ENCODE results near the gene WDR36. TPM values are rescaled to one million over a fixed set of nuclear protein-coding genes. Genes with fewer than 3 reads are reported as not detected.

WDR36 gene
- total RNA-seq, 1 donor from 2014 or later: 31.6 TPM

DNA sequence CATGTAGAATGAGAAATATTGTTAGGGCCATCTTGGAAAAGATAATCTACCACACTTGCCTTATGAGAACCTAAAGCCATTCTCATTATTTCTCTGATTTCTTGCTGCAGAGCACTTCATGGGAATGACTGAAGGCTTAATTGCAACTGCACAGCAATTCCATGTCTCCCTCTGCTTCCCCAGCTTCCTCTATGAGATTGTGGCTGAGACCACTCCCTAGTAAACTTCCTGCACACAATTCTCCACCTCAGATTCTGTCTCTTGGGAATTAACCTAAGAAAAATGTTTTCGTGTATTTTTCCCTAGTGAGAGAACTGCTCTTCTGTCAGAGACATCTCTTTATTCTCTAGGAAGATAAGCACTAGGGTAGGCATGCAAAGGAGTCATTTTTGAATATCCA lies 76.5 kb downstream of the WDR36 start:
- H3K4me3 Mint-ChIP-seq (ENCODE audit: low read depth): no peak overlapping the region
- H3K4me1 Mint-ChIP-seq (ENCODE audit: low read depth): no peaks in the 10 kb centered on the region
- no peak for DNase-seq (ENCODE audit: low spot score, unreplicated experiment)
- H3K9me3 Mint-ChIP-seq (ENCODE audit: low read depth): no peaks in the 10 kb centered on the region
- TF ChIP-seq, protein P1, sequence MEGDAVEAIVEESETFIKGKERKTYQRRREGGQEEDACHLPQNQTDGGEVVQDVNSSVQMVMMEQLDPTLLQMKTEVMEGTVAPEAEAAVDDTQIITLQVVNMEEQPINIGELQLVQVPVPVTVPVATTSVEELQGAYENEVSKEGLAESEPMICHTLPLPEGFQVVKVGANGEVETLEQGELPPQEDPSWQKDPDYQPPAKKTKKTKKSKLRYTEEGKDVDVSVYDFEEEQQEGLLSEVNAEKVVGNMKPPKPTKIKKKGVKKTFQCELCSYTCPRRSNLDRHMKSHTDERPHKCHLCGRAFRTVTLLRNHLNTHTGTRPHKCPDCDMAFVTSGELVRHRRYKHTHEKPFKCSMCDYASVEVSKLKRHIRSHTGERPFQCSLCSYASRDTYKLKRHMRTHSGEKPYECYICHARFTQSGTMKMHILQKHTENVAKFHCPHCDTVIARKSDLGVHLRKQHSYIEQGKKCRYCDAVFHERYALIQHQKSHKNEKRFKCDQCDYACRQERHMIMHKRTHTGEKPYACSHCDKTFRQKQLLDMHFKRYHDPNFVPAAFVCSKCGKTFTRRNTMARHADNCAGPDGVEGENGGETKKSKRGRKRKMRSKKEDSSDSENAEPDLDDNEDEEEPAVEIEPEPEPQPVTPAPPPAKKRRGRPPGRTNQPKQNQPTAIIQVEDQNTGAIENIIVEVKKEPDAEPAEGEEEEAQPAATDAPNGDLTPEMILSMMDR (IDR thresholded peaks at IDR 0.05; ENCODE audit: unreplicated experiment): no peak
- no peak overlapping the region for H3K27ac Mint-ChIP-seq
- H3K27me3 Mint-ChIP-seq: peaks cover 3% of the 10 kb centered on the region
- no peaks in the 10 kb centered on the region for H3K36me3 Mint-ChIP-seq (ENCODE audit: insufficient read depth)

DNA sequence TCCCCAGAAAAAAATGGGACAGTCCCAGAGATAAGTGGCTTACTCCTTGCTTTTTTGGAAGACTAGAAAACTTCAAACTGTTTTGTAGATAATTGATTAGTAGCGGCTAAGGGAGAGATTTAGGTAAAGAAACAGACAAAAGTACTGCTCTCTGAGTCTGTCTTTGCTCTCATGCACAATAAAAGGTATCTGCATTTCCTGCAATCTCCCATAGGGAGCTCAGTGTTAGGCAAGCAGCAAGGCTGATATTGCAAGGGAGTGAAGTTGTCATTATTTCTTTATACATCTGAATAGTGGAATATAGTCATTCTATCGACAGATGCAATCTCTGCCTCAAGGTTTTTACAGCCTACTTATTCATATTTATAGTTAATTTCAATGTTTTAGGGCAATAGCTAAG lies 77.1 kb downstream of the WDR36 start:
- Mint-ChIP-seq H3K27ac (no peak overlapping the region), H3K4me1 (ENCODE audit: low read depth) (no peaks in the 10 kb centered on the region), H3K4me3 (ENCODE audit: low read depth) (no peak overlapping the region), H3K9me3 (ENCODE audit: low read depth) (no peaks in the 10 kb centered on the region), H3K27me3 (peaks cover 3% of the 10 kb centered on the region), H3K36me3 (ENCODE audit: insufficient read depth) (no peaks in the 10 kb centered on the region)
- TF ChIP-seq, protein P1 (IDR thresholded peaks at IDR 0.05; ENCODE audit: unreplicated experiment): no peak
- no peak for DNase-seq (ENCODE audit: low spot score, unreplicated experiment)

DNA sequence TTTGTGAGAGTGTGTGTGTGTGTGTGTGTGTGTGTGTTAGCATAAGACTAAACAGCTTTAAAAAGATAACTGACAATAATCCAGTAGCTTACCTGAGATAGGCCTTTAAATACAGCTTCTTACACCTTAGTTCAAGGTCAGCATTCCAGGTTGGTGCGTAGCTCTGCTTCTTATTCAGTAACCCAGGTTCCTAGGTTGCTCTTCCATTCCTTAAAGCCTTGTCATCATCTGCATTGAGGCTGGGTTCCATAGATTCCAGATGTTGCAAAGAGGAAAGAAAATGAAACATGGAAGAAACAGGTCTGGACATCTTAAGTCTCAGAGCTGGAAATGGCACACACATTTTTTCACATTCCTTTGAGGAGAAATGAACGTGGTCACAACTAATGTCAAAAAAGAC lies 78.1 kb downstream of the WDR36 start:
- Mint-ChIP-seq H3K36me3 (ENCODE audit: insufficient read depth) (no peaks in the 10 kb centered on the region), H3K27me3 (peaks cover 3% of the 10 kb centered on the region), H3K9me3 (ENCODE audit: low read depth) (no peaks in the 10 kb centered on the region), H3K27ac (no peak overlapping the region), H3K4me1 (ENCODE audit: low read depth) (no peaks in the 10 kb centered on the region), H3K4me3 (ENCODE audit: low read depth) (no peak overlapping the region)
- TF ChIP-seq, protein P1 (IDR thresholded peaks at IDR 0.05; ENCODE audit: unreplicated experiment): no peak
- DNase-seq (ENCODE audit: low spot score, unreplicated experiment): no peak

DNA sequence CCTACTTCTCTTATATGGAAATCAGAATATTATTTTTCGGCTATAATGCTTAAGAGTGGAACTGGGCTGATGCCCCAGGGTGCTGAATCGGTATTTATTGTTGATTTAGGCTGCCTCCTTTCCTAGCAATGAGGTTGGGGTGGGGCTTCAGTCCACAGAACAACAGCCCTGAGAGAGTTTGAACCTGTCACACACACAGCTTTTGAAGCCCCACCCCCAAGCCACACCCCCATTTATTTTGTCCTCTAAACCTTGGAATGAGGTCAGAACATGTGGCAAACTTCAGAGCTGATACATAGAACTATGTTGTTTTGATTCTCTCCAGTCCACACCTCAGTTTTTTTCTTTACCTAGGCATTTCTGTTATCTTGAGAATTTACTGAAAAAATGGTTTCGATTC lies 80.4 kb downstream of the WDR36 start:
- no peaks in the 10 kb centered on the region for H3K36me3 Mint-ChIP-seq (ENCODE audit: insufficient read depth)
- H3K4me3 Mint-ChIP-seq (ENCODE audit: low read depth): no peak overlapping the region
- no peaks in the 10 kb centered on the region for H3K4me1 Mint-ChIP-seq (ENCODE audit: low read depth)
- TF ChIP-seq, protein P1 (IDR thresholded peaks at IDR 0.05; ENCODE audit: unreplicated experiment): no peak
- H3K27me3 Mint-ChIP-seq: peaks cover 3% of the 10 kb centered on the region
- no peaks in the 10 kb centered on the region for H3K9me3 Mint-ChIP-seq (ENCODE audit: low read depth)
- no peak overlapping the region for H3K27ac Mint-ChIP-seq
- DNase-seq (ENCODE audit: low spot score, unreplicated experiment): no peak

DNA sequence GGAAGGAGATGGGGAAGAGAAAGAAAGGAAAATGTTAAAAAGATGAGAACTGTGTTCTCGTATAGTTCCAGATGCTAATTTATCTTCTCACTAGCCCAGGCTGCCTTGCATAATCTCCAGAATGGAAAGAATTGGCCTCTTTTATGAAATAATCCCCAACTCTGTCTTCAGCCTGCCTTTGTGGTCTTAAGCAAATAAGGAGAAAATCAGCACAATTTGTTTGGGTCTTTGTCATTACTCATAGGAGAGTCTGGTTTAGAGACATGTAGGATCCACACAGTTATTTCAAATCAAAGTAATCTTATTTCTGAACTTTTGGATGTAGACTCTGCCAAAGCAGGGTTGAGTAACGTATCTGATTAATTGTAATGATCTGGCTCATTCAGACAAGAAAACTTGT lies 81.3 kb downstream of the WDR36 start:
- peaks cover 3% of the 10 kb centered on the region for H3K27me3 Mint-ChIP-seq
- H3K27ac Mint-ChIP-seq: no peak overlapping the region
- H3K9me3 Mint-ChIP-seq (ENCODE audit: low read depth): no peaks in the 10 kb centered on the region
- no peaks in the 10 kb centered on the region for H3K4me1 Mint-ChIP-seq (ENCODE audit: low read depth)
- TF ChIP-seq, protein P1 (IDR thresholded peaks at IDR 0.05; ENCODE audit: unreplicated experiment): no peak
- no peak overlapping the region for H3K4me3 Mint-ChIP-seq (ENCODE audit: low read depth)
- no peaks in the 10 kb centered on the region for H3K36me3 Mint-ChIP-seq (ENCODE audit: insufficient read depth)
- DNase-seq (ENCODE audit: low spot score, unreplicated experiment): no peak

Other genes with a start within 250 kb of the WDR36 start
- not detected in 2 replicates for gene TSLP, start 20.6 kb upstream of the WDR36 start, total RNA-seq
- gene CAMK4, start 132.0 kb downstream of the WDR36 start, total RNA-seq: 2.1 and 2.3 TPM in 2 replicates